SK-N-SH (cell line): ENCODE results near the gene PARD3B. TPM values are rescaled to one million over a fixed set of nuclear protein-coding genes. Genes with fewer than 3 reads are reported as not detected.

Experiments used
- CTCF ChIA-PET: fragments of 300-600, 350-600 bp; formaldehyde crosslinking; extraction: SDS; loops from one replicate; lab custom pipeline; 2021; lab: Yijun Ruan, JAX
- POLR2A ChIA-PET: fragments of 350-600 bp; sonication (Branson Sonifier 250); formaldehyde crosslinking; extraction: SDS; loops from one replicate; lab custom pipeline; 2020; ENCODE audit warnings: antibody characterized with exemption, inconsistent platforms; lab: Yijun Ruan, JAX
- DNase-seq: peaks from one replicate; pipeline ENCODE4 v3.0.0; 2012
- H2AFZ ChIP-seq: fragments of 200-600 bp; sonication (generic); 2 replicates; pipeline ENCODE4 v1.8.1; 2016; ENCODE audit warnings: antibody characterized with exemption, mild to moderate bottlenecking, low read depth
- H3F3A ChIP-seq: fragments of 200-600 bp; sonication (generic); replicated peaks from 2 replicates; pipeline ENCODE3; 2016; ENCODE audit warnings: antibody characterized with exemption, mild to moderate bottlenecking; ENCODE audit not compliant: insufficient read depth
- H3K27ac ChIP-seq, 2 experiments: fragments of 200-500 bp in 1 of 2; fragments of 200-600 bp in 1 of 2; sonication (Bioruptor generic) in 1 of 2; sonication (generic), shearing (Covaris generic) in 1 of 2; 2 replicates each; pipeline versions ENCODE4 v1.5.1 to v1.6.1; 2014 to 2016; ENCODE audit warnings: low read depth in 2 of 2, inconsistent platforms in 1 of 2, low read length in 1 of 2, mild to moderate bottlenecking in 1 of 2, mixed read lengths in 1 of 2
- H3K27me3 ChIP-seq: fragments of 200-600 bp; sonication (generic), shearing (Covaris generic); 2 replicates; pipeline ENCODE4 v1.6.1; 2016; ENCODE audit warnings: mixed run types; ENCODE audit not compliant: insufficient read depth
- H3K36me3 ChIP-seq, 2 experiments: fragments of 200-500 bp in 1 of 2; fragments of 200-600 bp in 1 of 2; sonication (Bioruptor generic) in 1 of 2; sonication (generic) in 1 of 2; replicated peaks in 1 of 2; 2 replicates each; pipeline versions ENCODE3 to v1.5.1; 2014 to 2016; ENCODE audit warnings: low read length in 1 of 2, mild to moderate bottlenecking in 1 of 2; ENCODE audit not compliant: insufficient read depth in 2 of 2, control insufficient read depth in 1 of 2
- H3K4me1 ChIP-seq, 2 experiments: fragments of 200-500 bp in 1 of 2; fragments of 200-600 bp in 1 of 2; sonication (Bioruptor generic) in 1 of 2; sonication (generic), shearing (Covaris generic) in 1 of 2; 2 replicates each; pipeline versions ENCODE4 v1.5.1 to v1.6.1; 2014 to 2016; ENCODE audit warnings: low read depth in 1 of 2, low read length in 1 of 2, mixed run types in 1 of 2; ENCODE audit not compliant: insufficient read depth in 2 of 2, control insufficient read depth in 1 of 2
- H3K4me2 ChIP-seq: fragments of 200-600 bp; sonication (generic), shearing (Covaris generic); 2 replicates; pipeline ENCODE4 v1.6.1; 2017; ENCODE audit warnings: mixed run types
- H3K4me3 ChIP-seq, 2 experiments: fragments of 200-500 bp in 1 of 2; fragments of 200-600 bp in 1 of 2; sonication (Bioruptor generic) in 1 of 2; sonication (generic), shearing (Covaris generic) in 1 of 2; 2 replicates each; pipeline versions ENCODE4 v1.5.1 to v1.8.1; 2014 to 2016; ENCODE audit warnings: low read depth in 2 of 2, inconsistent platforms in 1 of 2, low read length in 1 of 2, mild to moderate bottlenecking in 1 of 2, mixed read lengths in 1 of 2, moderate library complexity in 1 of 2
- H3K79me2 ChIP-seq: fragments of 200-600 bp; sonication (generic); 2 replicates; pipeline ENCODE4 v1.8.1; 2017; ENCODE audit warnings: mild to moderate bottlenecking; ENCODE audit not compliant: insufficient read depth
- H3K9ac ChIP-seq: fragments of 200-600 bp; sonication (generic); 2 replicates; pipeline ENCODE4 v1.6.1; 2017; ENCODE audit warnings: mixed run types
- H3K9me2 ChIP-seq: fragments of 200-600 bp; sonication (generic); 2 replicates; pipeline ENCODE4 v1.6.1; 2017; ENCODE audit warnings: mixed run types
- H3K9me3 ChIP-seq: fragments of 200-600 bp; sonication (generic); 2 replicates; pipeline ENCODE4 v1.6.1; 2017; ENCODE audit warnings: mixed run types, mild to moderate bottlenecking, moderate library complexity
- H4K20me1 ChIP-seq: fragments of 200-600 bp; sonication (generic); 2 replicates; pipeline ENCODE4 v1.6.1; 2017; ENCODE audit warnings: mild to moderate bottlenecking, mixed run types; ENCODE audit not compliant: insufficient read depth
- CTCF ChIP-seq: fragments of 200-600 bp; sonication (generic); IDR thresholded peaks from 2 replicates; pipeline ENCODE4 v1.6.1; 2017; ENCODE audit warnings: antibody characterized with exemption, mild to moderate bottlenecking, moderate library complexity
- EP300 ChIP-seq, 2 experiments: IDR thresholded peaks; 2 replicates each; pipeline versions ENCODE4 v1.4.0 to v1.6.1; 2012; ENCODE audit warnings: borderline replicate concordance in 1 of 2, low read depth in 1 of 2, low read length in 1 of 2
- EZH2phosphoT487 ChIP-seq: fragments of 200-600 bp; sonication (generic); IDR thresholded peaks from 2 replicates; pipeline ENCODE4 v1.6.1; 2017; ENCODE audit warnings: low read depth, mixed run types, mild to moderate bottlenecking, antibody characterized with exemption, moderate library complexity, borderline replicate concordance
- FOXJ3 ChIP-seq: sonication (generic); formaldehyde crosslinking; IDR thresholded peaks from 2 replicates; pipeline ENCODE4 v1.5.1; 2020; ENCODE audit warnings: mild to moderate bottlenecking, missing genetic modification reagents
- GABPA ChIP-seq: IDR thresholded peaks from 2 replicates; pipeline ENCODE4 v1.4.0; 2012; ENCODE audit warnings: low read depth, mild to moderate bottlenecking
- MXI1 ChIP-seq: IDR thresholded peaks from 2 replicates; pipeline ENCODE4 v1.6.1; 2012; ENCODE audit warnings: mild to moderate bottlenecking, low read depth, low read length, improper control_type of control experiment
- NRF1 ChIP-seq: IDR thresholded peaks from 2 replicates; pipeline ENCODE4 v1.6.1; 2012; ENCODE audit warnings: low read depth, mild to moderate bottlenecking, low read length
- RCOR1 ChIP-seq: fragments of 150-350 bp; IDR thresholded peaks from 2 replicates; pipeline ENCODE4 v1.6.1; 2017; ENCODE audit warnings: antibody characterized with exemption, low read length
- RFX5 ChIP-seq: IDR thresholded peaks from 2 replicates; pipeline ENCODE4 v1.6.1; 2012; ENCODE audit warnings: mild to moderate bottlenecking, improper control_type of control experiment, low read length
- SMC3 ChIP-seq: IDR thresholded peaks from 2 replicates; pipeline ENCODE4 v1.6.1; 2012; ENCODE audit warnings: low read depth, low read length, improper control_type of control experiment
- USF2 ChIP-seq: fragments of 150-350 bp; IDR thresholded peaks from 2 replicates; pipeline ENCODE4 v1.6.1; 2017; ENCODE audit warnings: antibody characterized with exemption, low read length, low read depth, borderline replicate concordance
- ZBTB33 ChIP-seq: IDR thresholded peaks from 2 replicates; pipeline ENCODE4 v1.4.0; 2012; ENCODE audit warnings: low read depth, borderline replicate concordance
- WGBS: methylation state at CpG from one replicate; pipeline ENCODE4 v1.1.6; 2017; ENCODE audit warnings: low lambda C conversion rate; 5-methylcytosine and 5-hydroxymethylcytosine counted together
- polyA plus RNA-seq, 3 experiments: library from polyadenylated mRNA; depleted of rRNA; stranded (reverse); fragments of >200 nt; gene quantifications; 2 replicates each; pipeline ENCODE4 v1.2.3, GENCODE V29; 2012
- TF ChIP-seq, protein P1 (sequence below): fragments of 150-350 bp; IDR thresholded peaks from 2 replicates; pipeline ENCODE4 v1.6.1; 2016; ENCODE audit warnings: mild to moderate bottlenecking, low read depth, low read length
- TF ChIP-seq, protein P2 (sequence below): IDR thresholded peaks from 2 replicates; pipeline ENCODE4 v1.6.1; 2012; ENCODE audit warnings: mild to moderate bottlenecking, low read depth, low read length, moderate library complexity

Gene PARD3B
- polyA plus RNA-seq, 1 of the 3 experiments (the other 2 are of a cell fraction), result 0.87 TPM

GRCh38 chr2:205543262-205543843 lies 998.1 kb downstream of the PARD3B start:
- CTCF ChIA-PET, result interaction anchor here (1.2 kb wide), 2 partner anchors 11 to 133 kb away, joined by 3 read pairs; no protein-coding TSS in a partner anchor
- Histone ChIP-seq H3F3A (peaks cover 4% of the 10 kb centered on the region), H3K9me3 (no peaks in the 10 kb centered on the region), H3K79me2 (no peaks in the 10 kb centered on the region)
- no peak for TF ChIP-seq EZH2phosphoT487
- TF ChIP-seq, protein P1, sequence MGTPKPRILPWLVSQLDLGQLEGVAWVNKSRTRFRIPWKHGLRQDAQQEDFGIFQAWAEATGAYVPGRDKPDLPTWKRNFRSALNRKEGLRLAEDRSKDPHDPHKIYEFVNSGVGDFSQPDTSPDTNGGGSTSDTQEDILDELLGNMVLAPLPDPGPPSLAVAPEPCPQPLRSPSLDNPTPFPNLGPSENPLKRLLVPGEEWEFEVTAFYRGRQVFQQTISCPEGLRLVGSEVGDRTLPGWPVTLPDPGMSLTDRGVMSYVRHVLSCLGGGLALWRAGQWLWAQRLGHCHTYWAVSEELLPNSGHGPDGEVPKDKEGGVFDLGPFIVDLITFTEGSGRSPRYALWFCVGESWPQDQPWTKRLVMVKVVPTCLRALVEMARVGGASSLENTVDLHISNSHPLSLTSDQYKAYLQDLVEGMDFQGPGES, result no peak
- no peak for TF ChIP-seq RCOR1
- TF ChIP-seq SMC3, result no peak
- no peak for TF ChIP-seq FOXJ3 (CRISPR knock-in tag)
- TF ChIP-seq USF2, result no peak
- TF ChIP-seq GABPA, result no peak
- no peak for TF ChIP-seq RFX5
- no peak for TF ChIP-seq ZBTB33
- TF ChIP-seq, protein P2, sequence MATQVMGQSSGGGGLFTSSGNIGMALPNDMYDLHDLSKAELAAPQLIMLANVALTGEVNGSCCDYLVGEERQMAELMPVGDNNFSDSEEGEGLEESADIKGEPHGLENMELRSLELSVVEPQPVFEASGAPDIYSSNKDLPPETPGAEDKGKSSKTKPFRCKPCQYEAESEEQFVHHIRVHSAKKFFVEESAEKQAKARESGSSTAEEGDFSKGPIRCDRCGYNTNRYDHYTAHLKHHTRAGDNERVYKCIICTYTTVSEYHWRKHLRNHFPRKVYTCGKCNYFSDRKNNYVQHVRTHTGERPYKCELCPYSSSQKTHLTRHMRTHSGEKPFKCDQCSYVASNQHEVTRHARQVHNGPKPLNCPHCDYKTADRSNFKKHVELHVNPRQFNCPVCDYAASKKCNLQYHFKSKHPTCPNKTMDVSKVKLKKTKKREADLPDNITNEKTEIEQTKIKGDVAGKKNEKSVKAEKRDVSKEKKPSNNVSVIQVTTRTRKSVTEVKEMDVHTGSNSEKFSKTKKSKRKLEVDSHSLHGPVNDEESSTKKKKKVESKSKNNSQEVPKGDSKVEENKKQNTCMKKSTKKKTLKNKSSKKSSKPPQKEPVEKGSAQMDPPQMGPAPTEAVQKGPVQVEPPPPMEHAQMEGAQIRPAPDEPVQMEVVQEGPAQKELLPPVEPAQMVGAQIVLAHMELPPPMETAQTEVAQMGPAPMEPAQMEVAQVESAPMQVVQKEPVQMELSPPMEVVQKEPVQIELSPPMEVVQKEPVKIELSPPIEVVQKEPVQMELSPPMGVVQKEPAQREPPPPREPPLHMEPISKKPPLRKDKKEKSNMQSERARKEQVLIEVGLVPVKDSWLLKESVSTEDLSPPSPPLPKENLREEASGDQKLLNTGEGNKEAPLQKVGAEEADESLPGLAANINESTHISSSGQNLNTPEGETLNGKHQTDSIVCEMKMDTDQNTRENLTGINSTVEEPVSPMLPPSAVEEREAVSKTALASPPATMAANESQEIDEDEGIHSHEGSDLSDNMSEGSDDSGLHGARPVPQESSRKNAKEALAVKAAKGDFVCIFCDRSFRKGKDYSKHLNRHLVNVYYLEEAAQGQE, result no peak
- TF ChIP-seq MXI1, result no peak
- TF ChIP-seq NRF1, result no peak
- TF ChIP-seq EP300 (IDR thresholded peaks at IDR 0.05; ENCODE audit: borderline replicate concordance in 1 of 2, low read depth in 1 of 2, low read length in 1 of 2), result no peak
- TF ChIP-seq CTCF, result no peak
- TF ChIP-seq, all 33 proteins: peak for 0
- POLR2A ChIA-PET, result no interaction called here
- no peak for DNase-seq
- Histone ChIP-seq H3K36me3 (no peaks in the 10 kb centered on the region), H4K20me1 (no peaks in the 10 kb centered on the region), H3K9me2 (no peaks in the 10 kb centered on the region), H3K27ac (peak overlapping the region; percentile 24 to 47; a peak in 3 of 4 replicates), H3K4me2 (no peak overlapping the region), H3K9ac (no peak overlapping the region), H3K27me3 (no peaks in the 10 kb centered on the region), H3K4me3 (no peak overlapping the region), H3K4me1 (peaks cover 0 to 15% of the 10 kb centered on the region in 2 experiments; a peak in 2 of 4 replicates), H2AFZ (peak overlapping the region; percentile 18; the same call in 1 of the 2 replicates)
- WGBS, result 90% methylated on average over 5 of the region's 5 CpGs
